ENCODE measurements around the gene ZBTB38.

The ZBTB38 gene

DNA sequence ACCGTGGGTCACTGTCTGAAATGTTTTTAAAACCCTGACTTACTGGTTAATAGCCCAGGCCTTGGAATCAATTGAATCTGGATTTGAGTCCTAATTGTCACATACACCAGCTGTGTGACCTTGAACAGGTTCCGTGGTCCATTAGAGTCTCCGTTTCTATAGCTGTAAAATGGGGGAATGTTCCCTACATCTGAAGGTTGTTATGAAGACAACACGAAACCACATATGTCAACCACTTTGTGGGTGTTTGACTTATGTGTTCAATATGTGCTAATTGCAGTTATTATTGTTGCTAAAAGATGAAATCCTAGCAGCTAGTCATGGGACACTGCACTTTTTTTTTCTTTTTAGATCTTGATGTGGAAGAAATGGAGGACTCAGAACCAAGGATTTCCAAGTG lies 35.3 kb downstream of the ZBTB38 start:
- no peak for DNase-seq (ENCODE audit: low read depth, low spot score)

DNA sequence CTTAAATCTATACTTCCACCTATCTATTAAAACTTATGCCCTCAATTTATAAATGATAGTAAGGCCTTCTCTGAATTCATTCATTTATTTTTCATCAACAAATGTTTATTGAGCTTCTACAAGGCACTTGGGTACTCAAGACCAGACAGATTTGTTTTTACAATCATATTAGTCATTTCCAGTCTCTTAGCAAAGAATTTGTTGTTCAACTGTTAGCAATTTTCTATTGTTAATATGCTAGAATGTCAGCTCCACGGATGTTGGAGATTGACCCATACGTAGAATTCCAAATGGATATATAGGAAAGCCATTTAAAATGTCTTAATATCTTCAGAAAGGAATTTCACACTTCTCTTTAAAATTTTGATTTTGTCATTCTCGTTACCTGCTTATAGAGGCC lies 36.7 kb downstream of the ZBTB38 start:
- DNase-seq (ENCODE audit: low read depth, low spot score), result no peak

DNA sequence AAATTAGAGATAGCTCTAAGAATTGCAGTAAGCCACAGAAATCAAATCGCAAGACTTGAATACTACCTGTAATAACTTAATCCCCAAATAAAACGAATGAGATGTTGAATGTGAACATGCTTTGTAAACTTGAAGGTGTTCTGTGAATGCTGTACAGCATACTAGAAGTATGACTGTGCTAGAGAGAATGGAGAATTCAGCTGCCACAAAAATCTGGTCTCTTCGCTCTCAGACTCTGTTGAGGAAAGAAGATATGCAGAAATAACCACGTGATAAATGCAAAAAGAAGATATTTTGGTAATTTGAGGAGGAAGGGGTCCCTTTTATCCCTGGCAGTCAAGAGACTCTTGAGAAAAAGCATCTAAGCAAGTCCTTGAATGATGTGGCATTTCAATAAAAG lies 37.3 kb downstream of the ZBTB38 start:
- no peak for DNase-seq (ENCODE audit: low read depth, low spot score)

DNA sequence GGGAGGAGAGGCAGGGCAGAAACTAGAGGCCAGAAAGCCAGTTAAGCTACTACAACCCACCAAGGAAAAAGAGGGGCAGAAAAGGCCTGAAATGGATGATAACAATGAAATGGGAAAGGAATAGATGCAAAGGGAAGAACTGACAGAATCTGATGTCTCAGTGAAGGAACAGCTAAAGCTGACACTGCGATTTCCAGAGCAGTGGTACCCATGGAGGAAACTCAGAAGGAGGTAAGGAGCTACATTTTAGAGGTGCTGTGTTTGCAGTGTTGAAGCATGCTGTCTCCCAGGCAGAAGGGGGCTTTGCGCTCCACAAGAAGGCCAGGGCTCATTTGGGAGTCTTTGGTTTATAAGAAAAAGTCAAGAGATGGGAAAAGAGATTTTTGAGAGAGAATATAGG lies 38.0 kb downstream of the ZBTB38 start:
- no peak for DNase-seq (ENCODE audit: low read depth, low spot score)

DNA sequence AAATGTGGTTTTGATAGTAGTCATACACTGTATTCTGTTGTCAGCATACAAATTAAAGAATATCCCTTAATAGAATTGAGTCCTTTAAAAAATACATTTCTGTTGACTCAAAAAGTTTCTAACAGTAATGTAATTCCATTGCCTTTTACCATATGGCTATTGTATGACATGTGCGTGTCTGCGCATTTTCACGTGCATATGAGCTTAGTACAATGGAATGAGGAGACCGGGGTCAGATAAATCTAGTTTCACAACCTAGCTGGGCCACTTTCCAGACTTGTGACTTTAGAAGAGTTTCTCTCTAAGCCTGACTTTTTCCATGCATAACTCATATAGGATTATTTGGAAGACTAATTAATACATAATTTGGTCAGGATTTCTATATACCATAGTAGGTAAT lies 38.7 kb downstream of the ZBTB38 start:
- DNase-seq (ENCODE audit: low read depth, low spot score), result no peak

DNA sequence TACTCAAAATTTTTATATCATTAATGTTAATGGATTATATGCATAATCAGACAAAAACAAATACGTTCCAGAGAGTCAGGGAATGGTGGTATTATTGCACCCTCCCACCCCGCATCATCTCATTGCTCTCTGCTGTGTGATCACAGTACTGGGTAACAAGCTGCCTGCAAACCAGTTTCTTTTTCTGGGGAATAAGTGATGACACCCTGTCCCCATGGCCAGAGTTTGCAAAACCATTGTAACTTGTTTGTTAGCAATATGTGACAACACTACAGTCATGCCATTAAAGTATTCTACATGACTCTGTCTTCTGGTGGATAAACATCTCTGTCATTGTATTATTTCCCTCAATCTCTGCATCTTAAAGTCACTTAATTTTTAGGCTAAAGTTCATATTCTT lies 39.5 kb downstream of the ZBTB38 start:
- no peak for DNase-seq (ENCODE audit: low read depth, low spot score)

DNA sequence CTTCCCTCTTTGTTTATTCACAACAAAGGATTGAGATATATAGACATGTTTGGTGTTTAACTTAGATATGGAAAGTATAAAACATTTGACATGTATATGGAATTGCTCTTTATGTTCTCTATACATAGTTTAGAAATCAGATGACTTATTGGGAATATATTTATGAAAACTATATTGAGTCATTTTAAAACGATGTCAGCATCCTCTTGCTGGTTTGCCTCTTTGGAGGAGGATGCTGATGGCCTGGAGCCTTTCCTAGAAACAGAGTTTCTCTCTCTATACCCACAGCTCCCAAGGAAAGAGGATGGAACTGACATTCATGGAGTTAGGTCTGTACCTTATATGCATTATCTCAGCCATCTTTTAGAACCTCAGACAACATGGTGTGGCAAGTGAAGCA lies 40.3 kb downstream of the ZBTB38 start:
- no peak for DNase-seq (ENCODE audit: low read depth, low spot score)

DNA sequence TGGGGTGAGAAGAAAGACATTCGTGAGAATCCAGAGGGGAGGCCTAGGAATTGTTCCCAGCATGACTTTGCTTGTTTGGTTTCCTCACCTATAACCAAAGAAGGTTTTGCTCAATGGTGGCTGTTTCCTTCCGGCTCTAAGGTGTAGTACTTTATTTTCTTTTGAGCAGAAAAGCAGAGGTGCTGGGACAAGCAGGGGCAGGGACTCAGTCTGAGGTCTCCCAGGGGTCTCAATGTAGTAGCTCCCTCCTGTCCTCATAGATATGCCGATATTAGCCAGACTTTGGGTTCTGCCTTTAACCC lies 41.6 kb downstream of the ZBTB38 start:
- DNase-seq (ENCODE audit: low read depth, low spot score), result no peak

DNA sequence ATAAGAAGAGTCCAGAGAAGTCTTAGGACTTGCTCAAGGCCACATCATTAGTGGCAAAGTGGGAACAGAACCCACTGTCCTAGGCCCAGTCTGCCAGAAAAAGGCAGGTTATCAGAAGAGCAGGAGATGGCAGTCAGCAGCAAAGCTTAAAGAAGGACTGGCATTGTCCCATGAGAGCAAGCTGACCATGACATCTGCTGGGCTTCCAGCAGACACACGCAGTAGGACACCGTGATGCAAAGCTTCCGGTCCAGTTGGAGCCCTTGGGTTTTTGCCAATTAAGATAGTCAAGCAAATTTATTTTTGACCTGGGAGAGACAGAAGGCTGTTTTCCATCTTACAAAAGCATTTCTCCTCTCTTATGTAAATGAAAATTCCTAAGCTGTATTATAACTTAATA lies 42.1 kb downstream of the ZBTB38 start:
- no peak for DNase-seq (ENCODE audit: low read depth, low spot score)

DNA sequence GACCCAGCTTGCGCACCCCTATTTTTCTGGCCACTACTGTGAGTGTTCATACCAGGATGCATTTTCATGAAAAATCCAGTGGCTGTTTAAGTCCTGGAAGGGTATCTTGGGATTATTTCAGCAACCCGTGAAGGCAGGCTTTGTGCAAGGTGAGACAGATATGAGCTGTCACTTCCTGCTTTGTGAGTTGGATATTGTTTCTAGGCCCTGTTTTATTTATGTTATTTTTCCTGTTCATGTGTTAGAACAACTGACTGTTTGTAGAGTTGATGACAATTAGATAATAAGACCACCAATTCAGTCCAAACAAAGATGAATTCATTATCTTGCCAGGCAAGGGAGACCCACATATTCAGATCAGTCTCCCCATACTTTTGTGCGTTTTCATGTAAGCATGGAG lies 42.5 kb downstream of the ZBTB38 start:
- no peak for DNase-seq (ENCODE audit: low read depth, low spot score)

DNA sequence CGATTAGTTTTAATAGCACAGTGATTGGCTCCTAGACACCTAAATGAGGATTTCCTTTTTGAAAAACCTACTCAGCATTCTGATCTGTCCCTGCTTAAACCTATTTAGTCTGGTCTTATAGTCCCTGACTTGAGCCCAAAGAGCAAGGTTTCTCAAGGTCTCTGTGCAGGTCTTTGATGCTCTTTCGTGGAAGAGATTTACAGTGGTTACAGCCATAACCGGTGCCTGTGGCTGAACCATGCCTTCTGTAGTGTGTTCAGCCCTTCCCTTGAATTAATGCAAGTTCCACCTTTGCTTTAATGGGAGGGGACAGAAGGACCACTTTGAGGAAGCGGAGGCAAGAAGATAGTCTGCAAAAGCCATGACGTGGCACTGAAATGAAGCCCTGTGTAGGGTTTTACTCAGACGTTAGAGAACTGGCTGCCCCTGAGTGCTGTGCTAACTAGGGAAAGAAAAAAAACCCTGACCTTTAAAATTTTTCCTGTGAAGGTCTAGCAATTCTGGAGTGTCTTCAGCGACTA lies 43.0 kb downstream of the ZBTB38 start:
- DNase-seq (ENCODE audit: low read depth, low spot score), result no peak

DNA sequence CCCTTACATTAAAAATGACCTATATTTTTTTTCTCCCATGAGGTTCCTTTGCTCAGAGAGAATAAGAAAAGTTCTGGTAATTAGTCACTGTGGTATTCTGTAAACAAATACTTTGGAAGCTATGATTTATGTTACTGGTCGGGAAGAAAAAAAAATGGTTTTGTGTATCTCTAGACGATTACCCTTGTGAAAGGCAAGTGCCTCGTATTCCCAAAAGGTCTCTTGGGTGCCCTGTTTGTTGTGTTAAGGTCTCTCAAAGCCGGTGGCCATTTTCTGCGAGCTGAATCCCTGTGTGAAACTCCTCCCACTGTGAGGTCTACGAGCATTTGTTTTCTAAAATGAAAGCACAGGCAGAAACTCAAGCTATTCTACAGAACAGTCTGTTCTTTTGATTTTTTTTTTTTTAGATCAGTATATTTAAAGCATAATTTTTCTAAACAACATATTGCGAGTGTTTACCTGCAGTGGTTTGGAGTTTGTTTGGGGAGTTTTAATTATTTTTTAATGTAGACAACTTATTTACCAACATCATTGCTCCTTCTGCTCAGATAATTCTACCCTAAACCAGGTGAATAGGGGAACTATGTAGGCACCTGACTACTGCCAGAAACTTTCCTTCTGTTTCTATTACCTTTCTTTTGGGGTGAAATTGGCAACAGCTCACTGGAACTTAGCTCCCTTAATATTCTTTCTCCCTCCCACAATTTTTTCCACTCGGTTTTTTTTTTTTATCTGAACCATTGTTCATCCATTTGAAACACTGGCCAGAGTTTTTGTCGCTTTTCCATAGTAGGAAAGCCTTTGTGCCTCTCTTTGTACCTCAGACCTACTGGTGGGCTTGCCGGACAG lies 44.0 kb downstream of the ZBTB38 start:
- peak; percentile 47 for DNase-seq (ENCODE audit: low read depth, low spot score)

DNA sequence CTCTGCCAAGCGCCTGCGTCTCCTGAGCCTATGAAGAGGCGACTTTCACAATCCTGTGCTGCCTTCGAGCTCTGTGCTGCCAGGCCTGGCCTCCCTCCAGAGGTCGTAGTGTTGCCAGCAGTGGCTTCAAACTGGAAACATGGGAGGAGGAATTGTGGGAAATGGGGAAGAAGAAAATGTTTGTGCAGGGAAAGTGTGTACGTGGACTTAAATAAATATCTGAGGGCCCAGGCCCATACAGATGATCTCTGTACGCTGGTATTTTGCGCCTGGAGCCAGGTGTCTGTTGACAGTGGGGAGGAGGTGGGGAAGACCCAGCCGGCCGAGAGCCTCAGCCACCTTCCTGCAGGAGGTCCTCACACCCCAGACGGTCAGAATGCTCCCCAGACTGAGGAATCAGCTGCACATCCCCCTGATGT lies 44.6 kb downstream of the ZBTB38 start:
- DNase-seq (ENCODE audit: low read depth, low spot score), result peak; percentile 47

DNA sequence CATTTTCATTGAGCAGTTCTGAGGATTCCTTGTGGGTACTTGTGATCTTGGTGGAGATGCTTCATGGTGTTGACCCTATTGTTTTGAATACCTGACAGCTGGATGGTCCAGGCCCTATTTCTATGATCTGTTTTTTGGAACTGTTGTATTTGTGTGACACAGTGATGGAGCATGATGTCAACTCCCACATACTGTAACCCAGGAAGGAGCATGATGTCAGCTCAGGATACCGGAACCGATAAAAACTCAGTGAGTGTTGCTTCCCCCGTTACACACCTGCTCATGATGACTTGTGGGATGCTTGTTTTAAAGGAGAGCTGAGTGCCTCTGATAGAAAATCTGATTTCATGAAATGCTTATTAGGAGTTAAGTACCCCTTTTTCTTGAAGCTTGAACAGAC lies 45.1 kb downstream of the ZBTB38 start:
- no peak for DNase-seq (ENCODE audit: low read depth, low spot score)

DNA sequence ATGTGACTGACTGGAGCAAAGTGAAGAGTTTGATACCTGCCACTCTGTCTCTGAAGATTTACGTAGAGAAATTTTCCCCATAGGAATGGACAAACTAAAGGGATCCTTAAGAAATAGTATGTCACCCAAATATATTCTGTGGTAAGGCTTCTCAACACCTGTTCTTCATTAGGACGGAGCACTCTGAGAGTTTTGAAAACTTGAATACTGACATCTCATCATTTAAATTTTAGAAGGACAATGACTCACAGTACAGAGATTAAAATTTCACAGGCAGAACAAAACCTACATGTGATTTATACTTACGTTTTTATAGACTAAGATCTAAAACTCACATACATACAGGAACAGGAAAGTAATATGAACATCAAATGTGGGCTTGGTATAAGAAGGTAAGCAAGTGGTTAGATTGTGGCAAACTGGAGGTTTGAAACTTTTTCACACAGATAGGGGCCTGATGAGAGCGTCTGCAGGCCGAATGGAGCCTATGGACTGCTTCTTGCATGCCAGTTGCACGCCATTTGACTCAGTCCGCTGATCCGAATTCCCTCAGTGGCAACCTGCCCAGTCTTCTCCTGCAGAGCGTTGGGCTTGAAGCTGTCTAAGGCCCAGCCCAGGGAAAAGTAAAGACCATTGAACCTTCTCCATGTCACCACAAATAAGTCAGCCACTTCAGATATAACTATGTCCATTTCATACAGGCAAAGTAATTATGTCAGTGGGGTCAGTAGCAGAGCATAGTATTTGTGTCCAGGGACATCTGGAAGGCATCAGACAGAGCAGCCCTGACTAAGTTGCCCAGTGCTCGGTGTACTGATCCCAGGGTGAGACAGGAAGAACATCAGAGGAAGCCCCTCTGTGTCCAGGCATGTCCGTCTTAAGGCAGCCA lies 45.7 kb downstream of the ZBTB38 start:
- no peak for DNase-seq (ENCODE audit: low read depth, low spot score)

DNA sequence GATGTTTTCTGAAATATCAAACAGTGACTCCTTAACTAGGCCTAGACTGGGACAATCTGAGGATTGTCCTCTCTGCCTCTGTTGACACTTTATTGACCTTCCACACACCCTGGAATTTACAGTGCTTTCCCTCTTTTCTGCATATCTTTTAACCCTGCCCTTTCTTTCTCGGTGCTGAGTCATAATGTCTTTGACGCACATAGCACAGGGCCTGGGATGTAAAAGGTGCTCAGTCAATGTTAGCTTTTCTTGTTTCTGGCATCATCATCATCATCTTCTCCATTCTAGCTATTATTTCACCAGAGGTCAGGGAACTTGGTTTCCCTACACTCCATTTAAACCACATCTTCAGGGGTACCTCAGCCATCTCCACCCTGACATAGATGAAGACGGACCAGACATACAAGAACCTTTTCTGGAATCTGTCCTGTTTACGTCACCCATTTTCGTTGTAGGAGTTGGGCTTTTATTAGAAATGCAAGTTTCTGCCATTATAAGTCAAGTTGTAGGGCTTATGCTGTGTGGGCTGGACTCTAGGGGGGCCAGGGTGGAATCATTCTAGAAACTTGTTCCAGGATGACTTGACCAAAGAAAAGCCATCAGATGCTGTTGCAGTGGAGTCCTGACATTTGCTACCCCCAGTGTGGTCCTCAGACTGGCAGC lies 46.6 kb downstream of the ZBTB38 start:
- no peak for DNase-seq (ENCODE audit: low read depth, low spot score)

DNA sequence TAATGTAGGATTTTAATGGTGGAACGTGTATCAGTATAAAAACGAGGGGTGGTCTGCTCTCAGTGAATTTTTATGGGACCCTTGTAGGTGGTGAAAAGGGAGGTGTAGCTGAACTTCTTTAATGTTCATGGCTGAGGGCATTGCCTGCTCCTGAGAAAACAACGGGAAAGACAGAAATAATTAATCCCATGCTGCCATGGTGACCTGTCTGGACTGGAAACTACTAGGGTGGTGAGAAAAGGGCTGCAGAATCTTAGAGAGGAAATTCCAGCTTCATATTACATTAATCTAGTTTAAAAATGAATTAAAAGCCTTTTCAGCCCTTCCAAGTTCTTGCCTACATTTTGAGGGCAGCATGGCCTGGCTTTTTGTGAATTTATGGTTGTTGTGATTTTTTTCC lies 47.6 kb downstream of the ZBTB38 start:
- DNase-seq (ENCODE audit: low read depth, low spot score), result no peak

Data from ELF-1 (cell line).